Gastroesophageal sphincter (tissue), 4 donors: ENCODE measurements around the gene SKIC8. TPM values are rescaled to one million over a fixed set of nuclear protein-coding genes. Genes with fewer than 3 reads are reported as not detected.

ENCODE experiments used
- ATAC-seq: fragments of 150-250 bp; one replicate; pipeline ENCODE4 v1.9.1; 2016; ENCODE audit warnings: mild to moderate bottlenecking, moderate library complexity
- H3K27ac ChIP-seq, 4 donors: fragments of 200-600 bp; sonication (generic) in 3 of 4; 1 replicate in 3 of 4; 2 replicates in 1 of 4; pipeline ENCODE4 v1.5.1; 2016 to 2019
- H3K27me3 ChIP-seq: fragments of 200-600 bp; sonication (generic); one replicate; pipeline ENCODE4 v1.5.1; 2019
- H3K36me3 ChIP-seq, 2 donors: fragments of 200-600 bp; sonication (generic); one replicate each; pipeline ENCODE4 v1.5.1; 2019; ENCODE audit warnings: control low read depth in 1 of 2
- H3K4me1 ChIP-seq, 3 donors: fragments of 200-600 bp; sonication (generic); 1 replicate in 2 of 3; 2 replicates in 1 of 3; pipeline ENCODE4 v1.5.1; 2016 to 2019; ENCODE audit warnings: control low read depth in 2 of 3
- H3K4me3 ChIP-seq, 2 donors: fragments of 200-600 bp; sonication (generic); one replicate each; pipeline ENCODE4 v1.5.1; 2019; ENCODE audit warnings: mild to moderate bottlenecking in 1 of 2, moderate library complexity in 1 of 2
- H3K9me3 ChIP-seq, 3 donors: fragments of 200-600 bp; sonication (generic); one replicate each; pipeline ENCODE4 v1.5.1; 2017 to 2019; ENCODE audit warnings: control low read depth in 2 of 3
- CTCF ChIP-seq, 4 experiments: fragments of 200-600 bp in 2 of 4; fragments of 450-650 bp in 2 of 4; sonication (generic) in 1 of 4; IDR thresholded peaks; one replicate each; pipeline ENCODE4 v1.5.1; 2017 to 2019; ENCODE audit warnings: antibody characterized with exemption in 4 of 4, mild to moderate bottlenecking in 2 of 4, moderate library complexity in 2 of 4
- EP300 ChIP-seq: sonication (generic); formaldehyde crosslinking; IDR thresholded peaks from one replicate; pipeline ENCODE4 v1.6.1; 2017; ENCODE audit warnings: antibody characterized with exemption, mild to moderate bottlenecking
- POLR2A ChIP-seq, 2 donors: fragments of 450-650 bp; IDR thresholded peaks; one replicate each; pipeline ENCODE4 v1.6.1; 2017; ENCODE audit warnings: antibody characterized with exemption in 2 of 2, mild to moderate bottlenecking in 2 of 2, moderate library complexity in 1 of 2
- POLR2AphosphoS5 ChIP-seq: sonication (generic); formaldehyde crosslinking; IDR thresholded peaks from one replicate; pipeline ENCODE4 v1.6.1; 2017; ENCODE audit warnings: antibody characterized with exemption
- WGBS, 2 donors: methylation state at CpG; one replicate each; pipeline ENCODE4 v1.1.5; 2018; ENCODE audit warnings: low coverage in 1 of 2; 5-methylcytosine and 5-hydroxymethylcytosine counted together
- total RNA-seq, 4 donors: library from RNA; depleted of rRNA; stranded (reverse); fragments of >200 nt; gene quantifications; one replicate each; pipeline ENCODE4 v1.1.0, GENCODE V29; 2016

The SKIC8 gene
- total RNA-seq, 4 donors from 2014 or later = 31.1 to 59.0 (median 44.4) TPM

GRCh38 chr15:78261062-78261461 is 38.3 kb downstream of the SKIC8 start:
- H3K9me3 ChIP-seq = no peaks in the 10 kb centered on the region
- no peaks in the 10 kb centered on the region for H3K36me3 ChIP-seq
- peaks cover 0 to 18% (median 11%) of the 10 kb centered on the region in 3 donors for H3K4me1 ChIP-seq
- ATAC-seq = no peak
- H3K27me3 ChIP-seq = no peaks in the 10 kb centered on the region
- no peak overlapping the region for H3K27ac ChIP-seq
- H3K4me3 ChIP-seq = no peak overlapping the region
- TF ChIP-seq CTCF (IDR thresholded peaks at IDR 0.05) (no peak), POLR2AphosphoS5 (no peak), EP300 (no peak), POLR2A (IDR thresholded peaks at IDR 0.05) (no peak)
- 45 to 58% methylated on average over 3 of the region's 3 CpGs for WGBS, 2 donors

- Histone ChIP-seq H3K4me3 (no peak overlapping the region), H3K36me3 (no peaks in the 10 kb centered on the region), H3K9me3 (no peaks in the 10 kb centered on the region), H3K4me1 (peaks cover 0 to 13% (median 8%) of the 10 kb centered on the region in 3 donors), H3K27ac (no peak overlapping the region), H3K27me3 (no peaks in the 10 kb centered on the region)
- ATAC-seq = no peak
- TF ChIP-seq EP300 (no peak), CTCF (IDR thresholded peaks at IDR 0.05) (no peak), POLR2A (IDR thresholded peaks at IDR 0.05) (no peak), POLR2AphosphoS5 (no peak)
- 30 to 56% methylated on average over 2 of the region's 2 CpGs for WGBS, 2 donors
Observed at GRCh38 chr15:78260489-78260888, 38.9 kb downstream of the SKIC8 start.

GRCh38 chr15:78259232-78259631 is 40.2 kb downstream of the SKIC8 start:
- H3K4me1 ChIP-seq = peaks cover 0 to 3% (median 0%) of the 10 kb centered on the region in 3 donors
- H3K9me3 ChIP-seq = no peaks in the 10 kb centered on the region
- H3K27me3 ChIP-seq = no peaks in the 10 kb centered on the region
- no peaks in the 10 kb centered on the region for H3K36me3 ChIP-seq
- 100% methylated on average over 1 of the region's 3 CpGs; no CpG with 5 or more reads in 1 of the 2 donors for WGBS, 2 donors
- ATAC-seq = no peak
- no peak overlapping the region for H3K27ac ChIP-seq
- no peak for TF ChIP-seq POLR2AphosphoS5
- TF ChIP-seq POLR2A (IDR thresholded peaks at IDR 0.05) = no peak
- no peak for TF ChIP-seq CTCF (IDR thresholded peaks at IDR 0.05)
- no peak for TF ChIP-seq EP300
- no peak overlapping the region for H3K4me3 ChIP-seq

GRCh38 chr15:78257681-78258080 is 41.7 kb downstream of the SKIC8 start:
- no peaks in the 10 kb centered on the region for H3K36me3 ChIP-seq
- no peak for TF ChIP-seq POLR2A (IDR thresholded peaks at IDR 0.05)
- no peak for TF ChIP-seq EP300
- TF ChIP-seq POLR2AphosphoS5 = no peak
- TF ChIP-seq CTCF (IDR thresholded peaks at IDR 0.05) = no peak
- no peaks in the 10 kb centered on the region for H3K27me3 ChIP-seq
- H3K4me1 ChIP-seq = no peaks in the 10 kb centered on the region
- no peak overlapping the region for H3K27ac ChIP-seq
- WGBS, 2 donors = 61 to 72% methylated on average over 3 of the region's 3 CpGs
- H3K4me3 ChIP-seq = no peak overlapping the region
- H3K9me3 ChIP-seq = no peaks in the 10 kb centered on the region
- ATAC-seq = no peak

- no peaks in the 10 kb centered on the region for H3K27me3 ChIP-seq
- no peak overlapping the region for H3K27ac ChIP-seq
- H3K9me3 ChIP-seq = no peaks in the 10 kb centered on the region
- TF ChIP-seq EP300 (no peak), POLR2A (IDR thresholded peaks at IDR 0.05) (no peak), CTCF (IDR thresholded peaks at IDR 0.05) (no peak), POLR2AphosphoS5 (no peak)
- ATAC-seq = no peak
- H3K4me1 ChIP-seq = no peaks in the 10 kb centered on the region
- 71 to 82% methylated on average over 2 to 3 of the region's 3 CpGs for WGBS, 2 donors
- H3K4me3 ChIP-seq = no peak overlapping the region
- no peaks in the 10 kb centered on the region for H3K36me3 ChIP-seq
Observed at GRCh38 chr15:78256044-78256437, 43.4 kb downstream of the SKIC8 start.
